NCI-H1417 treated with DMSO at 0.1 percent for 48 hours (cell line): ENCODE measurements around the gene ZRANB1.

Experiments used
- DNase-seq: peaks from one replicate; lab custom pipeline; 2025; lab: John Stamatoyannopoulos, UW

The ZRANB1 gene

DNA sequence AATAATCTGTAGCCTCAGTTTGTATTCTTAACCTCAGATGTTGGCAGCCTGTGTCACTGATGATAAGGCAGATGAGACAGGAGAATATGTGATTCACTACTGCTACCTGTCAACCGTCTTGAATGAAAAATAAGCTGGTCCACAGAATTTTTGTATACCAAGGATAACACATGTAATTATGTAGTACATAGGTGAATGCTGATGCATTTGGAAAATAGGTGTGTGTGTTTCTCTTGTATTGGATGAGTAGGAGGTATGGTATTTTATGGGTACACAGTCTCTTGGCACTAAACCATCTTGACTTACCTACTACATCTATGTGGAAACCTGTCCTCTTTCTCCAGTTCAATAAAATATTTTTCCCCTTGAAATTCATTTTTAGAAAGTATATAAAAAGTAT is 20.7 kb upstream of the ZRANB1 start:
- DNase-seq: no peak

DNA sequence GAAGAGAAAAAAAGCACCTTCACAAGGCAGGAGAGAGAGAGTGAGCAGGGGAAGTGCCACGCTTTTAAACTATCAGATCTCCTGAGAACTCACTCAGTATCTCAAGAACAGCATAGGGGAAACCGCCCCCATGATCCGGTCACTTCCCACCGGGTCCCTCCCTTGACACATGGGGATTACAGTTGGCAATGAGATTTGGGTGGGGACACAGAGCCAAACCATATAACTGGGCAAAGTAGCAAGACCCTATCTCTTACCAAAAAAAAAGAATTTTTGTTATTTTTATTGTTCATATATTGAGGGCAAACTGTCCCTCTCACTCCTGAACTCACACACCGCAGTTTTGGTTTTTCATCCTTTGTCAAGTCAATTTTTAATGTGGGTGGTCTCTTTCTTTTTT is 18.2 kb upstream of the ZRANB1 start:
- DNase-seq: no peak

DNA sequence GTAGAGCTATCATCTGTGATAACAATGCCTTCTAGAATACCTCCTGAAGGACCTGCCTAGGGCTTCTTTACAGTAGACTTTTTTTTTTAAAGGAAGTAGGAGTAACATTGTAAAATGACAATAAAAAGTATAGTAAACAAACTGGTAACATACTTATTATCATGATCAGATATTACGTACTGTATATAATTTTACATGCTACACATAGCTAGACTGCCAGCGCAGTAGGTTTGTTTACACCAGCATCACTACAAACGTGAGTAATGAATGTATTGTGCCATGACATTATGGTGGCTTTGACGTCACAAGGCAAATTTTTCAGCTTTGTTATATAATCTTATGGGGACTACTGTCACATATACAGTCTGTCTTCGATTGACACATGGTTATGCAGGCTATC is 15.4 kb upstream of the ZRANB1 start:
- no peak for DNase-seq

GRCh38 chr10:124928087-124928486 is 13.8 kb upstream of the ZRANB1 start:
- no peak for DNase-seq

DNA sequence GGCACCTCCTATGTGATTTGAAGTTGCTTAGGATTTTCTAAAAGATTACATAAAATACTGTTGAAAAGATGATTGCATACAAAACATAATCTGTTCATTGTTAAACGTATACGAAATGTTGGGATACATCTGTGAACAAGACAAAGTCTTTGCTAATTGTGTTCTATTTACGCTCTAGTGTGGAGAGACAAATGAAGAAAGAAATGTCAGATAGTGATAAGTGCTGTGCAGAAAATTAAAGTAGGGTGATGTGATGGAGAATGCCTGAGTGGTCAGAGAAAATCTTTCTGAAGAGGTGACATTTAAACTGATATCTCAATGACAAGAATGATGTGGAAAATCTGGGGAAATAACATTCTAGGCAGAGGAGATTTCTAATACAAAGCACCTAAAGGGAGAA is 13.4 kb upstream of the ZRANB1 start:
- no peak for DNase-seq

DNA sequence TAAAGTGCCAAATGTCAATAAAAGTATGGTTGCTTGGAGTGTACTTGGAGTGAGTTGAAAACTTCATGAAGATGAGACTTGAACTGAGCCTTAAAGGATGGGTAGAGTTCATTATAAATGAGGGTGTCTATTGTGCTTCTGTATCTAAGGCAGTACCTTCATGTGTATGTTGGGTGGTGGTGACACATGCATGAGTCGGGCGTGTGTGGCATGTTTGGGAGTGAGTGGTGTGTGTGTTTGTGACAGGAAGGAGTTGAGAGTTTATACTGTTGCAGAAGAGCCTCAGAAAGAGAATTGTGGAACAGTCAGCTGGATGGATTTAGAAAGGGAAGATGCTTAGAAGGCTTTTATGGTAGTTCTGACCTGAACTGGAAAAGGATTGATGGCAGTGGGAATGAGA is 6.0 kb upstream of the ZRANB1 start:
- DNase-seq: no peak

DNA sequence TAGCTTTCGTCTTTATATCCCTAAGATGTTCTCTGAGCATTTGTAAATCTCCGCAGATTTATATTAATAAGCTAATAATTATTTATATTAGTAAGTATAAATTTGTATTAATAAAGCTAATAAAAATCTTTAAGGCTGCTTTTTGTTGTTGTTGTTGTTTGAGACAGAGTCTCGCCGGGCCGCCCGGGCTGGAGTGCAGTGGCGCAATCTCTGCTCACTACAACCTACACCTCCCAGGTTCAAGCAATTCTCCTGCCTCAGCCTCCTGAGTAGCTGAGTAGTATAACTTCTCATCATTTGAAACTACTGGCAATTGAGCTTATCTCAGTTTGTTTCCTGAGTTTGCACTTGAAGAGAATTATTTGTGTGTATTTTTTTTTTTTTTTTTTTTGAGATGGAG is 5.1 kb upstream of the ZRANB1 start:
- DNase-seq: no peak

- DNase-seq: no peak
Observed at GRCh38 chr10:124939290-124939689, 2.6 kb upstream of the ZRANB1 start.

DNA sequence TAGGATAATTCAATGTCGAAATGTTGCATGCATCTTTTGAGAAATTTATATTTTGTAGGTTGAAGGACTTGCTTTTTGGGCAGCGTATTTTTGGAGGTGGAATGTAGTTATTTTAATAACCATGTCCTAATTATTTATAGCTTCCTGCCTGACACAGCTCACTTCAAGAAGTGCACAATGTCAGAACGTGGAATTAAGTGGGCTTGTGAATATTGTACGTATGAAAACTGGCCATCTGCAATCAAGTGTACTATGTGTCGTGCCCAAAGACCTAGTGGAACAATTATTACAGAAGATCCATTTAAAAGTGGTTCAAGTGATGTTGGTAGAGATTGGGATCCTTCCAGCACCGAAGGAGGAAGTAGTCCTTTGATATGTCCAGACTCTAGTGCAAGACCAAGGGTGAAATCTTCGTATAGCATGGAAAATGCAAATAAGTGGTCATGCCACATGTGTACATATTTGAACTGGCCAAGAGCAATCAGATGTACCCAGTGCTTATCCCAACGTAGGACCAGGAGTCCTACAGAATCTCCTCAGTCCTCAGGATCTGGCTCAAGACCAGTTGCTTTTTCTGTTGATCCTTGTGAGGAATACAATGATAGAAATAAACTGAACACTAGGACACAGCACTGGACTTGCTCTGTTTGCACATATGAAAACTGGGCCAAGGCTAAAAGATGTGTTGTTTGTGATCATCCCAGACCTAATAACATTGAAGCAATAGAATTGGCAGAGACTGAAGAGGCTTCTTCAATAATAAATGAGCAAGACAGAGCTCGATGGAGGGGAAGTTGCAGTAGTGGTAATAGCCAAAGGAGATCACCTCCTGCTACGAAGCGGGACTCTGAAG is 620 bp downstream of the ZRANB1 start:
- no peak for DNase-seq

DNA sequence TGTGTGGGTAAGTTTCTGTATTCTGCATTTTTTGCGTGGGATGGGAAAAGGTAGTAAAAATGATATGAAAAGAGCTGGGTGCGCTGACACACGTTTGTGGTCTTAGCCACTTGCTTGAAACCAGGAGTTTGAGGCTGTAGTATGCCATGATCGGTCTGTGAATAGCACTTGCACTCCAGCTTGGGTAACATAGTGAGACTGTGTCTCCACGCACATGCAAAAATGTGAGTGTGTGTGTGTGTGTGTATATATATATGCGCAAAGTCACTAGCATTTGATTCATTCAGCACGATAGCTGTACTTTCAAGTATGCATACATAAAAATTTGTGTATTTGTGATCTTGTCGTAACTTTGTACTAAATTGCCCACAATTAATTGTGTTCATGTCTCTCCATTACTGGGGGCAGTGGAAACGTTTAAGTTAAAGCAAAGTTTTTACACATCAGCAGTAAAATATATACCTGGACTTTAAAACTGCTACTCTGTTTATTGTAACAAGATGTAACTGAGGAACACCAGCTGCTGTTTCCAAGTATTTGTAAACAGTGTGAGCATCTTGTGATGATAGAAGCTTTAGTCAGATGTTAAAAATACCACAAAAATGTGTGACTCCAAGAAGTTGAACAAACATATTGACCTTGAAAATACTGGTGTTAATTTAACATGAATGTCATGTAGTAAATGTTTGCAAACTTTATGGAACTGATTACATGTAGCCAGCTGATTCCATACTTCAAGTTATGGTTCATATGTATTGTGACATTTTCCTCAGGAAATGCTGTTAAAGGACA is 1.6 kb downstream of the ZRANB1 start:
- no peak for DNase-seq

GRCh38 chr10:124944982-124945381 is 3.1 kb downstream of the ZRANB1 start:
- no peak for DNase-seq

- DNase-seq: no peak
Observed at GRCh38 chr10:124946945-124947344, 5.0 kb downstream of the ZRANB1 start.

GRCh38 chr10:124949543-124949942 is 7.6 kb downstream of the ZRANB1 start:
- DNase-seq: no peak

GRCh38 chr10:124952123-124952522 is 10.2 kb downstream of the ZRANB1 start:
- DNase-seq: no peak

- no peak for DNase-seq
Observed at GRCh38 chr10:124953421-124953820, 11.5 kb downstream of the ZRANB1 start.

DNA sequence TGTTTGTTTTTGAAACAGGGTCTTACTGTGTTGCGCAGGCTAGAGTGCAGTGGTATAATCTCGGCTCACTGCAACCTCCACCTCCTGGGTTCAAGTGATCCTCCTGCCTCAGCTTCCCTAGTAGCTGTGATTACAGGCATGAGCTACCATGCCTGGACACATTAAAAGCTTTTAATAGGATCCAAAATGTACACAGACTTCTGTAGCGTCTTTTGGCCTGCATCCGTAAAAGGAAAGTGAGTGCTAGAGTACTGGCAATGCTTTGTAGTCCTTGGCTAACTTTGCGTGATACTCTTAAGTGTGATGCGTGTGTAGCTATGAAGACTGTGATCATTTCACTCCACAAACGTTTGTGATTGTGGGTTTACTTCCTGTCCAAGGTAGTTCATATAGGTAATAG is 13.3 kb downstream of the ZRANB1 start:
- DNase-seq: no peak

GRCh38 chr10:124955868-124956267 is 13.9 kb downstream of the ZRANB1 start:
- no peak for DNase-seq

DNA sequence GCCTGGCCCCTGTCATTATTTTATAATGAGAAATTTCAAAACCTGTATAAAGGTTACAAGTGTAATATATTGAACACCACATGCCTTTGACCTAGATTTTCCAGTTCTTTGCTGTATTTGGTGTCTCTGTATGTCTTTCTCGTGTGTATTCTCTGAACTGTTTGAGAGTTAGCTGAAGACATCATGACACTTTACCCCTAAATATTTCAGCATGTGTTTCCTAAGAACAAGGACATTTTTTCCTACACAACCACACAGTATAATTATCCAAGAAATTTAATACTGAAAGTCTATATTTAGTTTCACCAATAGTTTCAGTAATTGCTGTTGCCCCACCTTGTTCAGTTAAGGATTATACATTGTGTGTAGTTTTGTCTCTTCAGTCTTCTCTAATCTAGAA is 14.8 kb downstream of the ZRANB1 start:
- no peak for DNase-seq

GRCh38 chr10:124957404-124957947 is 15.6 kb downstream of the ZRANB1 start:
- no peak for DNase-seq

DNA sequence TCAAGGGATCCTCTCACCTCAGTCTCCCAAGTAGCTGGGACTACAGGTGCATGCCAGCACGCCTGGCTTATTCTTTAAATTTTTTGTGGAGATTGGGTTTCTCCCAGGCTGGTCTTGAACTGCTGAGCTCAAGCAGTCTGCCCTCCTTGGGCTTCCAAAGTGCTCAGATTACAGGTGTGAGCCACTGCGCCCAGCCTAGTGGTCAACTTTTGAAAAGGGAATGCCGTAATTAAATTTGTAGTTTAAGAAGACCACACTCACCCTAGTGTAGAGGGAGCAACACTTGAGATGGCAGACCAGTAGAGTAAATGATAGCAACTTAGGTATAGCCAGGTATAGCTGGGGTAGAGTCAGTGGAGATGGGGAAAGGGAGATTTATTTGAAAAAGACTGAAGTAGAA is 17.6 kb downstream of the ZRANB1 start:
- DNase-seq: no peak

- no peak for DNase-seq
Observed at GRCh38 chr10:124961248-124961570, 19.3 kb downstream of the ZRANB1 start.

DNA sequence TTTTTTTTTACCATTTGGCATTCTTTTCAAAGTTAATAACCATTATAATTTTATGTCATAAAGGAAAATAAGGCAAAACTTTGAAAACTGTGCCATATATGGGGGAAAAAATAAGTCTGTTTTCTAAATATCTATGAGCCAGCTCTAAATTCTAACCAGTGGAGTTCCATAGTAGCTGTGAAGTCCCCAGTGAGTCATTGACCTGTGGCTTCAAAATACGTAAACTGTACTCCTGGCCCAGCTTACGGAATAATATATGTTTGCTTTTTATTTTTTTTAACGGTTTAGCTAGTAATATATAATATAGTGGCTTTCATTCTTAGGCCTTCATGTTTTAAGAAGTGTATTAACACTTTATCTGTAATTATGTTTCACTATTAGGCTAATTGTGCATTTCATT is 20.5 kb downstream of the ZRANB1 start:
- DNase-seq: no peak
